Measurements from ENCODE around the gene DGCR2. TPM values are rescaled to one million over a fixed set of nuclear protein-coding genes. Genes with fewer than 3 reads are reported as not detected.

DGCR2 gene
- total and polyA plus RNA-seq, 2 of the 8 experiments (the other 6 are each of a cell fraction or from before 2014, with no cell fraction given) = 42.3 to 62.2 TPM

- Histone ChIP-seq H3K27me3 (replicated peaks in 1 of 4; ENCODE audit: control insufficient read depth in 3 of 4, extremely low read depth in 1 of 4, insufficient read depth in 3 of 4, low read length in 3 of 4) (peaks cover 20 to 46% (median 38%) of the 10 kb centered on the region in 4 experiments), H3K56ac (replicated peaks; ENCODE audit: insufficient read length, low read depth, low read length) (no peak overlapping the region), H3K4me2 (ENCODE audit: insufficient read depth in 1 of 2, low read depth in 2 of 2, low read length in 2 of 2) (no peak overlapping the region), H2BK12ac (ENCODE audit: low read depth, low read length) (no peak overlapping the region), H4K20me1 (replicated peaks in 1 of 2; ENCODE audit: control insufficient read depth in 1 of 2, insufficient read depth in 2 of 2, low read length in 2 of 2) (peaks cover 0 to 2% of the 10 kb centered on the region in 2 experiments), H3K9ac (replicated peaks in 1 of 4; ENCODE audit: extremely low read depth in 1 of 4, low read depth in 3 of 4, low read length in 3 of 4) (no peak overlapping the region), H3K18ac (ENCODE audit: extremely low read depth, low read length) (no peak overlapping the region), H3K23me2 (ENCODE audit: low read depth, low read length) (peaks cover 7% of the 10 kb centered on the region), H4K91ac (replicated peaks; ENCODE audit: insufficient read length, low read length) (no peak overlapping the region), H3K14ac (ENCODE audit: insufficient read length) (no peak overlapping the region), H4K5ac (ENCODE audit: insufficient read length, low read depth, low read length) (no peak overlapping the region), H2AFZ (ENCODE audit: low read length) (no peak overlapping the region), H2AK5ac (ENCODE audit: low read depth, low read length) (no peak overlapping the region), H2BK20ac (ENCODE audit: low read length) (no peak overlapping the region), H3K9me3 (ENCODE audit: insufficient read depth in 2 of 2, low read depth in 1 of 2, low read length in 1 of 2) (no peaks in the 10 kb centered on the region), H3K4ac (replicated peaks; ENCODE audit: insufficient read length, low read depth, low read length) (no peak overlapping the region), H3K27ac (ENCODE audit: low read depth, low read length) (no peak overlapping the region), H3K36me3 (ENCODE audit: control insufficient read depth in 2 of 4, insufficient read depth in 4 of 4, low read length in 3 of 4) (no peaks in the 10 kb centered on the region), H2BK15ac (ENCODE audit: low read length) (no peak overlapping the region), H3K79me2 (ENCODE audit: control insufficient read depth in 1 of 2, insufficient read depth in 2 of 2, low read length in 2 of 2) (peaks cover 2 to 7% of the 10 kb centered on the region in 2 experiments; a peak in 3 of 4 replicates), H3K79me1 (ENCODE audit: low read depth, low read length) (peaks cover 3% of the 10 kb centered on the region; the same call in 1 of the 2 replicates), H3K4me3 (ENCODE audit: extremely low read depth in 1 of 4, insufficient read depth in 2 of 4, low read depth in 3 of 4, low read length in 4 of 4) (no peak overlapping the region), H4K8ac (ENCODE audit: extremely low read depth, insufficient read depth, low read length) (no peak overlapping the region), H3K4me1 (replicated peaks in 1 of 4; ENCODE audit: control insufficient read depth in 3 of 4, insufficient read depth in 4 of 4, low read length in 3 of 4) (peaks cover 0 to 12% (median 8%) of the 10 kb centered on the region in 4 experiments; a peak in 6 of 7 replicates), H3K23ac (ENCODE audit: insufficient read length) (no peak overlapping the region), H2BK120ac (replicated peaks; ENCODE audit: low read depth, low read length) (no peak overlapping the region), H2BK5ac (ENCODE audit: low read depth, low read length) (no peak overlapping the region)
- FAIRE-seq = no peak
- 84% methylated on average over 13 of the region's 13 CpGs; no CpG with 5 or more reads in 1 of the 2 experiments for WGBS, 2 experiments (ENCODE audit: extremely low coverage in 1 of 2, insufficient coverage in 1 of 2, insufficient read length in 1 of 2, insufficient replicate concordance in 2 of 2, low coverage in 1 of 2, low lambda C conversion rate in 2 of 2, missing lambda C conversion rate in 1 of 2)
- DNase-seq (ENCODE audit: low read depth in 1 of 2, low spot score in 2 of 2) = no peak
- CTCF ChIA-PET (ENCODE audit: partially characterized antibody) = interaction anchor here (0.6 to 2.3 kb wide), 5 partner anchors 9 to 59 kb away, joined by 3 to 11 read pairs (median 3); no protein-coding TSS in a partner anchor
- POLR2A ChIA-PET (ENCODE audit: partially characterized antibody) = interaction anchor here (1.0 to 2.2 kb wide), 2 partner anchors 10 to 51 kb away, joined by 3 to 9 read pairs; no protein-coding TSS in a partner anchor
- no peak for TF ChIP-seq TBP (IDR thresholded peaks at IDR 0.05; ENCODE audit: low read depth, low read length)
- TF ChIP-seq RFX5 (IDR thresholded peaks at IDR 0.05; ENCODE audit: borderline replicate concordance, low read depth, low read length) = no peak
- no peak for TF ChIP-seq JUN (IDR thresholded peaks at IDR 0.05; ENCODE audit: low read depth, low read length)
- no peak for TF ChIP-seq CHD1 (IDR thresholded peaks at IDR 0.05; ENCODE audit: low read depth, low read length)
- TF ChIP-seq, protein P1, sequence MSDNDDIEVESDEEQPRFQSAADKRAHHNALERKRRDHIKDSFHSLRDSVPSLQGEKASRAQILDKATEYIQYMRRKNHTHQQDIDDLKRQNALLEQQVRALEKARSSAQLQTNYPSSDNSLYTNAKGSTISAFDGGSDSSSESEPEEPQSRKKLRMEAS (IDR thresholded peaks at IDR 0.05) = no peak
- no peak for TF ChIP-seq HDAC6 (IDR thresholded peaks at IDR 0.05; ENCODE audit: low read depth, low read length)
- TF ChIP-seq POLR2AphosphoS5 (IDR thresholded peaks at IDR 0.05; ENCODE audit: low read depth, low read length) = no peak
- no peak for TF ChIP-seq PHF8 (conservative IDR thresholded peaks at IDR 0.05; ENCODE audit: low read depth, low read length)
- no peak for TF ChIP-seq RNF2 (IDR thresholded peaks at IDR 0.05; ENCODE audit: borderline replicate concordance, low read depth, low read length, missing control alignments, poor library complexity, severe bottlenecking)
- no peak for TF ChIP-seq SIX5 (IDR thresholded peaks at IDR 0.05; ENCODE audit: low read depth, low read length)
- no peak for TF ChIP-seq EZH2 (IDR thresholded peaks at IDR 0.05; ENCODE audit: low read depth, low read length, severe bottlenecking)
- TF ChIP-seq TCF12 (IDR thresholded peaks at IDR 0.05; ENCODE audit: low read depth, low read length) = no peak
Measured at GRCh38 chr22:19167106-19167869, 45.1 kb upstream of the DGCR2 start.

Data from H1 (cell line).